Measurements from ENCODE around the gene PDIK1L. TPM values are rescaled to one million over a fixed set of nuclear protein-coding genes. Genes with fewer than 3 reads are reported as not detected.

Gene PDIK1L
- total and polyA plus RNA-seq, 2 donors (not counting 3 experiments of a cell fraction or from before 2014, with no cell fraction given), result 1.6 to 5.6 TPM

DNA sequence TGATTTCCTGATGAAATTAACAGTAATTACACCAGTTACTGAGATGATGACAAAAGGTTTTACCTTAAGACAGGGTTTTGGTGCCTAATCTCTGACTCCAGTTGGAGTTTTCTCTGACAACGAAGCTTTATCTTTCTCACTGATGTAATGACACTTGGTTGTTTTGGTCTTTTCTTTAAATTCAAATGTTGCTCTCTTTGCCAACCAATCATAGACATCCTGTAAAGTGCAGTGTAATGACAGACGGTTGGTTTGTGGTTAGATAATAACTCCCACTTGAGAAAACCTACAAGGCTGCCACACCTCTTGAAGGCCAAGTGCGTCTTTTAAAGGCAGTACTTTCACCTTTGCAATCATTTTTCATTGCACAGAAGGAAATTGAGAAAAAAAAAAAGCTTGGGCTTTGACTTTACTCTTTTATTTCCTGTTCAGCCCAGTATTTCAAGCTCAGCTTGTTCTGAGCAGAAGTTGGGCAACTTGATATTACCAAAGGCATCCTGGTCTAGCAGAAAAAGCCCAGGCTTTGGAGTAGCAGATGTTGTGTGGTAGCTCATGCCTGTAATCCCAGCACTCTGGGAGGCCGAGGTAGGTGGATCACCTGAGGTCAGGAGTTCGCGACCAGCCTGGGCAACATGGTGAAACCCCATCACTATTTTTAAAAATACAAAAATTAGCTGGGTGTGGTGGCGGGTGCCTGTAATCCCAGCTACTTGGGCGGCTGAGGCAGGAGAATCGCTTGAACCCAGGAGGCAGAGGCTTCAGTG is 14.9 kb downstream of the PDIK1L start:
- TF ChIP-seq FOS (IDR thresholded peaks at IDR 0.05; ENCODE audit: borderline replicate concordance, insufficient read depth, low read length) (no peak), MYC (IDR thresholded peaks at IDR 0.05; ENCODE audit: low read depth, low read length) (no peak), JUN (IDR thresholded peaks at IDR 0.05; ENCODE audit: borderline replicate concordance, insufficient read depth, insufficient read length, low read depth) (no peak), EZH2 (IDR thresholded peaks at IDR 0.05; ENCODE audit: borderline replicate concordance, low read depth, low read length, severe bottlenecking) (no peak), POLR2A (IDR thresholded peaks at IDR 0.05; ENCODE audit: low read depth, low read length) (no peak), GATA2 (IDR thresholded peaks at IDR 0.05; ENCODE audit: insufficient read depth, insufficient read length, low read depth, low read length) (no peak), POLR2AphosphoS5 (IDR thresholded peaks at IDR 0.05; ENCODE audit: insufficient read depth, low read depth, low read length) (no peak)
- TF ChIP-seq, protein P1, sequence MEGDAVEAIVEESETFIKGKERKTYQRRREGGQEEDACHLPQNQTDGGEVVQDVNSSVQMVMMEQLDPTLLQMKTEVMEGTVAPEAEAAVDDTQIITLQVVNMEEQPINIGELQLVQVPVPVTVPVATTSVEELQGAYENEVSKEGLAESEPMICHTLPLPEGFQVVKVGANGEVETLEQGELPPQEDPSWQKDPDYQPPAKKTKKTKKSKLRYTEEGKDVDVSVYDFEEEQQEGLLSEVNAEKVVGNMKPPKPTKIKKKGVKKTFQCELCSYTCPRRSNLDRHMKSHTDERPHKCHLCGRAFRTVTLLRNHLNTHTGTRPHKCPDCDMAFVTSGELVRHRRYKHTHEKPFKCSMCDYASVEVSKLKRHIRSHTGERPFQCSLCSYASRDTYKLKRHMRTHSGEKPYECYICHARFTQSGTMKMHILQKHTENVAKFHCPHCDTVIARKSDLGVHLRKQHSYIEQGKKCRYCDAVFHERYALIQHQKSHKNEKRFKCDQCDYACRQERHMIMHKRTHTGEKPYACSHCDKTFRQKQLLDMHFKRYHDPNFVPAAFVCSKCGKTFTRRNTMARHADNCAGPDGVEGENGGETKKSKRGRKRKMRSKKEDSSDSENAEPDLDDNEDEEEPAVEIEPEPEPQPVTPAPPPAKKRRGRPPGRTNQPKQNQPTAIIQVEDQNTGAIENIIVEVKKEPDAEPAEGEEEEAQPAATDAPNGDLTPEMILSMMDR (IDR thresholded peaks at IDR 0.05; ENCODE audit: extremely low read depth in 1 of 2, insufficient read depth in 1 of 2, low read depth in 1 of 2, low read length in 2 of 2), result no peak
- TF ChIP-seq, protein P2, sequence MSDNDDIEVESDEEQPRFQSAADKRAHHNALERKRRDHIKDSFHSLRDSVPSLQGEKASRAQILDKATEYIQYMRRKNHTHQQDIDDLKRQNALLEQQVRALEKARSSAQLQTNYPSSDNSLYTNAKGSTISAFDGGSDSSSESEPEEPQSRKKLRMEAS (IDR thresholded peaks at IDR 0.05; ENCODE audit: insufficient read depth, insufficient read length), result no peak
- dilution Hi-C loops (cut with MboI; ENCODE audit: extremely low pct_ligation_motif_present, low sequenced_read_pairs), result no loop called here
- H3K9ac ChIP-seq (replicated peaks; ENCODE audit: extremely low read depth, insufficient read depth, low read length), result no peak overlapping the region
- DNase-seq (ENCODE audit: low read depth, low spot score), result no peak
- BruUV-seq (replicated peaks), result no TSS peak
- ChIA-PET POLR2A (interaction anchor here (1.0 kb wide), 1 partner anchor 18 kb away, joined by 3 read pairs; no protein-coding TSS in a partner anchor), CTCF (interaction anchor here (0.8 to 7.7 kb wide), 12 partner anchors 9 to 195 kb away, joined by 3 to 62 read pairs (median 4); partner anchors contain the start of gene PDIK1L)
- intact Hi-C loops (cut with micrococcal nuclease), result no loop called here
- H3K4me3 ChIP-seq (replicated peaks in 1 of 3; ENCODE audit: insufficient read depth in 1 of 3, low read depth in 1 of 3, low read length in 3 of 3), result no peak overlapping the region
- peaks cover 2% of the 10 kb centered on the region for H3K9me1 ChIP-seq (replicated peaks; ENCODE audit: control insufficient read depth, extremely low read depth, insufficient read depth, low read length)
- peaks cover 0 to 2% of the 10 kb centered on the region in 2 experiments for H3K36me3 ChIP-seq (ENCODE audit: control insufficient read depth in 2 of 2, extremely low read depth in 1 of 2, insufficient read depth in 2 of 2, low read length in 2 of 2)
- no peaks in the 10 kb centered on the region for H3K27me3 ChIP-seq (ENCODE audit: control insufficient read depth in 2 of 2, insufficient read depth in 2 of 2, low read length in 2 of 2)
- FAIRE-seq, result no peak
- H4K20me1 ChIP-seq (replicated peaks; ENCODE audit: control insufficient read depth, extremely low read depth, insufficient read depth, low read length), result no peaks in the 10 kb centered on the region
- no peaks in the 10 kb centered on the region for H3K79me2 ChIP-seq (ENCODE audit: control insufficient read depth, insufficient read depth, low read length)
- H3K4me1 ChIP-seq (ENCODE audit: control insufficient read depth, extremely low read depth, insufficient read depth, low read length), result peaks cover 16% of the 10 kb centered on the region
- no peak overlapping the region for H3K27ac ChIP-seq (ENCODE audit: insufficient read depth, low read depth, low read length)
- H3K9me3 ChIP-seq (replicated peaks; ENCODE audit: control insufficient read depth, insufficient read depth, low read length), result no peaks in the 10 kb centered on the region
- no peak overlapping the region for H3K4me2 ChIP-seq (ENCODE audit: insufficient read depth, low read length)
- H2AFZ ChIP-seq (ENCODE audit: low read depth, low read length), result no peak overlapping the region
